Ishikawa (cell line): ENCODE results near the gene TANC1.

Experiments used
- CEBPB ChIP-seq: IDR thresholded peaks from 2 replicates; pipeline ENCODE4 v1.6.1; 2012
- CREB1 ChIP-seq: IDR thresholded peaks from 2 replicates; pipeline ENCODE4 v1.6.1; 2012; ENCODE audit warnings: low read depth
- EGR1 ChIP-seq: IDR thresholded peaks from 2 replicates; pipeline ENCODE4 v1.6.1; 2012
- EP300 ChIP-seq: IDR thresholded peaks from 2 replicates; pipeline ENCODE4 v1.6.1; 2012; ENCODE audit warnings: borderline replicate concordance
- FOXM1 ChIP-seq: IDR thresholded peaks from 2 replicates; pipeline ENCODE4 v1.6.1; 2012; ENCODE audit warnings: low read depth, borderline replicate concordance
- MAX ChIP-seq: IDR thresholded peaks from 2 replicates; pipeline ENCODE4 v1.6.1; 2012
- NFIC ChIP-seq: IDR thresholded peaks from 2 replicates; pipeline ENCODE4 v1.6.1; 2012
- RAD21 ChIP-seq: IDR thresholded peaks from 2 replicates; pipeline ENCODE4 v1.6.1; 2012; ENCODE audit warnings: low read depth
- TAF1 ChIP-seq: IDR thresholded peaks from 2 replicates; pipeline ENCODE4 v1.6.1; 2012; ENCODE audit warnings: low read depth, mild to moderate bottlenecking
- TCF12 ChIP-seq: IDR thresholded peaks from 2 replicates; pipeline ENCODE4 v1.6.1; 2012; ENCODE audit warnings: low read depth
- TEAD4 ChIP-seq: IDR thresholded peaks from 2 replicates; pipeline ENCODE4 v1.6.1; 2012
- YY1 ChIP-seq: IDR thresholded peaks from 2 replicates; pipeline ENCODE4 v1.6.1; 2012; ENCODE audit warnings: low read depth
- ZBTB7A ChIP-seq: IDR thresholded peaks from 2 replicates; pipeline ENCODE4 v1.6.1; 2012; ENCODE audit warnings: low read depth
- TF ChIP-seq, protein P1 (sequence below): IDR thresholded peaks from 2 replicates; pipeline ENCODE4 v1.6.1; 2012; ENCODE audit warnings: low read depth, mild to moderate bottlenecking
- TF ChIP-seq, protein P2 (sequence below): IDR thresholded peaks from 2 replicates; pipeline ENCODE4 v1.6.1; 2012

The TANC1 gene

GRCh38 chr2:159177957-159178356 lies 209.5 kb downstream of the TANC1 start:
- no peak for TF ChIP-seq RAD21
- TF ChIP-seq EGR1: no peak
- TF ChIP-seq, protein P1, sequence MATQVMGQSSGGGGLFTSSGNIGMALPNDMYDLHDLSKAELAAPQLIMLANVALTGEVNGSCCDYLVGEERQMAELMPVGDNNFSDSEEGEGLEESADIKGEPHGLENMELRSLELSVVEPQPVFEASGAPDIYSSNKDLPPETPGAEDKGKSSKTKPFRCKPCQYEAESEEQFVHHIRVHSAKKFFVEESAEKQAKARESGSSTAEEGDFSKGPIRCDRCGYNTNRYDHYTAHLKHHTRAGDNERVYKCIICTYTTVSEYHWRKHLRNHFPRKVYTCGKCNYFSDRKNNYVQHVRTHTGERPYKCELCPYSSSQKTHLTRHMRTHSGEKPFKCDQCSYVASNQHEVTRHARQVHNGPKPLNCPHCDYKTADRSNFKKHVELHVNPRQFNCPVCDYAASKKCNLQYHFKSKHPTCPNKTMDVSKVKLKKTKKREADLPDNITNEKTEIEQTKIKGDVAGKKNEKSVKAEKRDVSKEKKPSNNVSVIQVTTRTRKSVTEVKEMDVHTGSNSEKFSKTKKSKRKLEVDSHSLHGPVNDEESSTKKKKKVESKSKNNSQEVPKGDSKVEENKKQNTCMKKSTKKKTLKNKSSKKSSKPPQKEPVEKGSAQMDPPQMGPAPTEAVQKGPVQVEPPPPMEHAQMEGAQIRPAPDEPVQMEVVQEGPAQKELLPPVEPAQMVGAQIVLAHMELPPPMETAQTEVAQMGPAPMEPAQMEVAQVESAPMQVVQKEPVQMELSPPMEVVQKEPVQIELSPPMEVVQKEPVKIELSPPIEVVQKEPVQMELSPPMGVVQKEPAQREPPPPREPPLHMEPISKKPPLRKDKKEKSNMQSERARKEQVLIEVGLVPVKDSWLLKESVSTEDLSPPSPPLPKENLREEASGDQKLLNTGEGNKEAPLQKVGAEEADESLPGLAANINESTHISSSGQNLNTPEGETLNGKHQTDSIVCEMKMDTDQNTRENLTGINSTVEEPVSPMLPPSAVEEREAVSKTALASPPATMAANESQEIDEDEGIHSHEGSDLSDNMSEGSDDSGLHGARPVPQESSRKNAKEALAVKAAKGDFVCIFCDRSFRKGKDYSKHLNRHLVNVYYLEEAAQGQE: no peak
- no peak for TF ChIP-seq FOXM1
- TF ChIP-seq NFIC: no peak
- TF ChIP-seq YY1: no peak
- TF ChIP-seq EP300: no peak
- TF ChIP-seq MAX: no peak
- TF ChIP-seq CREB1: no peak
- TF ChIP-seq, protein P2, sequence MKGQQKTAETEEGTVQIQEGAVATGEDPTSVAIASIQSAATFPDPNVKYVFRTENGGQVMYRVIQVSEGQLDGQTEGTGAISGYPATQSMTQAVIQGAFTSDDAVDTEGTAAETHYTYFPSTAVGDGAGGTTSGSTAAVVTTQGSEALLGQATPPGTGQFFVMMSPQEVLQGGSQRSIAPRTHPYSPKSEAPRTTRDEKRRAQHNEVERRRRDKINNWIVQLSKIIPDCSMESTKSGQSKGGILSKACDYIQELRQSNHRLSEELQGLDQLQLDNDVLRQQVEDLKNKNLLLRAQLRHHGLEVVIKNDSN: no peak
- no peak for TF ChIP-seq ZBTB7A
- no peak for TF ChIP-seq TAF1
- TF ChIP-seq TEAD4: no peak

GRCh38 chr2:159179096-159179495 lies 210.7 kb downstream of the TANC1 start:
- TF ChIP-seq CEBPB: no peak
- no peak for TF ChIP-seq EGR1
- TF ChIP-seq TAF1: no peak

GRCh38 chr2:159179696-159180095 lies 211.3 kb downstream of the TANC1 start:
- TF ChIP-seq EGR1: no peak
- TF ChIP-seq CREB1: no peak
- no peak for TF ChIP-seq ZBTB7A
- TF ChIP-seq, protein P1: no peak
- no peak for TF ChIP-seq RAD21
- TF ChIP-seq TCF12: no peak
- no peak for TF ChIP-seq TAF1
- TF ChIP-seq, protein P2: no peak
- no peak for TF ChIP-seq MAX
- TF ChIP-seq FOXM1: no peak
- no peak for TF ChIP-seq YY1
- TF ChIP-seq CEBPB: no peak
- TF ChIP-seq EP300: no peak

- TF ChIP-seq MAX (no peak), NFIC (no peak), CREB1 (no peak), RAD21 (no peak), EGR1 (no peak), TCF12 (no peak), FOXM1 (no peak), TEAD4 (no peak), CEBPB (no peak), YY1 (no peak), TAF1 (no peak), EP300 (no peak), ZBTB7A (no peak)
- TF ChIP-seq, protein P1: no peak
- TF ChIP-seq, protein P2: no peak
Measured at GRCh38 chr2:159183346-159183745, 214.9 kb downstream of the TANC1 start.
